Tibial artery (tissue), 4 donors: ENCODE measurements around the gene RELL1.

ENCODE experiments used
- DNase-seq, 2 donors: peaks; one replicate each; pipeline ENCODE4 v3.0.0-alpha.2; 2019
- H3K27ac ChIP-seq, 2 donors: fragments of 200-600 bp; sonication (generic) in 1 of 2; 1 replicate in 1 of 2; 2 replicates in 1 of 2; pipeline ENCODE4 v1.5.1; 2018 to 2019; ENCODE audit warnings: mild to moderate bottlenecking in 1 of 2
- H3K27me3 ChIP-seq, 2 donors: fragments of 200-600 bp; sonication (generic) in 1 of 2; one replicate each; pipeline versions ENCODE4 v1.5.1 to v1.6.0; 2016 to 2019
- H3K36me3 ChIP-seq, 3 donors: fragments of 200-600 bp; sonication (generic) in 2 of 3; one replicate each; pipeline ENCODE4 v1.5.1; 2016 to 2019; ENCODE audit warnings: mild to moderate bottlenecking in 2 of 3
- H3K4me1 ChIP-seq, 4 donors: fragments of 200-600 bp; sonication (generic) in 2 of 4; 1 replicate in 3 of 4; 2 replicates in 1 of 4; pipeline ENCODE4 v1.5.1; 2016 to 2019
- H3K4me3 ChIP-seq, 2 donors: fragments of 200-600 bp; sonication (generic) in 1 of 2; 1 replicate in 1 of 2; 2 replicates in 1 of 2; pipeline ENCODE4 v1.5.1; 2018 to 2019; ENCODE audit warnings: mild to moderate bottlenecking in 2 of 2
- H3K9me3 ChIP-seq, 3 donors: fragments of 200-600 bp; sonication (generic) in 1 of 3; one replicate each; pipeline ENCODE4 v1.5.1; 2016 to 2019
- CTCF ChIP-seq, 2 experiments: fragments of 200-600 bp in 1 of 2; fragments of 450-650 bp in 1 of 2; IDR thresholded peaks; one replicate each; pipeline ENCODE4 v1.5.1; 2017 to 2019; ENCODE audit warnings: antibody characterized with exemption in 2 of 2, mild to moderate bottlenecking in 1 of 2, moderate library complexity in 1 of 2
- intact Hi-C: fragments of 100-400 bp; cut with DNase I; formaldehyde crosslinking; loops from one replicate; pipeline ENCODE4 v1.15.0; 2023; ENCODE audit warnings: low total_unique reads

The RELL1 gene

GRCh38 chr4:37601531-37601930 lies 84.6 kb downstream of the RELL1 start:
- Histone ChIP-seq H3K27ac (no peak overlapping the region), H3K36me3 (no peaks in the 10 kb centered on the region), H3K4me3 (no peak overlapping the region), H3K27me3 (no peaks in the 10 kb centered on the region), H3K9me3 (no peaks in the 10 kb centered on the region), H3K4me1 (no peaks in the 10 kb centered on the region)
- intact Hi-C loops: loop anchor here (5.0 kb wide), 2 partner anchors 201 to 436 kb away; no protein-coding TSS in a partner anchor
- no peak for DNase-seq
- no peak for TF ChIP-seq CTCF (IDR thresholded peaks at IDR 0.05)

GRCh38 chr4:37599092-37599790 lies 86.9 kb downstream of the RELL1 start:
- H3K27ac ChIP-seq: no peak overlapping the region
- H3K4me1 ChIP-seq: no peaks in the 10 kb centered on the region

GRCh38 chr4:37597034-37597433 lies 89.1 kb downstream of the RELL1 start:
- TF ChIP-seq CTCF (IDR thresholded peaks at IDR 0.05): no peak
- Histone ChIP-seq H3K27ac (no peak overlapping the region), H3K27me3 (no peaks in the 10 kb centered on the region), H3K4me1 (no peaks in the 10 kb centered on the region), H3K9me3 (no peaks in the 10 kb centered on the region), H3K36me3 (no peaks in the 10 kb centered on the region), H3K4me3 (no peak overlapping the region)
- DNase-seq: no peak
- intact Hi-C loops: no loop called here

More at GRCh38 chr4:37599092-37599790, 86.9 kb downstream of the RELL1 start:
- no peak for TF ChIP-seq CTCF (IDR thresholded peaks at IDR 0.05)
- Histone ChIP-seq H3K4me3 (no peak overlapping the region), H3K36me3 (no peaks in the 10 kb centered on the region), H3K27me3 (no peaks in the 10 kb centered on the region), H3K9me3 (no peaks in the 10 kb centered on the region)
- no peak for DNase-seq
- intact Hi-C loops: no loop called here

- intact Hi-C loops: no loop called here
- H3K36me3 ChIP-seq: no peaks in the 10 kb centered on the region
Measured at GRCh38 chr4:37595875-37596680, 90.1 kb downstream of the RELL1 start.

GRCh38 chr4:37594099-37594498 lies 92.1 kb downstream of the RELL1 start:
- Histone ChIP-seq H3K27me3 (no peaks in the 10 kb centered on the region), H3K4me3 (no peak overlapping the region), H3K27ac (no peak overlapping the region), H3K36me3 (no peaks in the 10 kb centered on the region), H3K4me1 (no peaks in the 10 kb centered on the region), H3K9me3 (no peaks in the 10 kb centered on the region)
- no peak for DNase-seq
- TF ChIP-seq CTCF (IDR thresholded peaks at IDR 0.05): no peak
- intact Hi-C loops: no loop called here

More at GRCh38 chr4:37595875-37596680, 90.1 kb downstream of the RELL1 start:
- Histone ChIP-seq H3K27ac (no peak overlapping the region), H3K4me3 (no peak overlapping the region), H3K4me1 (no peaks in the 10 kb centered on the region), H3K27me3 (no peaks in the 10 kb centered on the region), H3K9me3 (no peaks in the 10 kb centered on the region)
- no peak for DNase-seq
- no peak for TF ChIP-seq CTCF (IDR thresholded peaks at IDR 0.05)
